Umbilical cord (tissue), 2 donors: Measurements from ENCODE around the gene CAMTA1. TPM values are rescaled to one million over a fixed set of nuclear protein-coding genes. Genes with fewer than 3 reads are reported as not detected.

ENCODE experiments used
- DNase-seq: peaks from one replicate; pipeline ENCODE4 v3.0.0-alpha.2; 2015; ENCODE audit warnings: low spot score
- total RNA-seq: library from RNA; depleted of rRNA; stranded (reverse); fragments of >200 nt; gene quantifications from one replicate; pipeline ENCODE4 v1.2.3, GENCODE V29; 2014; ENCODE audit warnings: low replicate concordance; ENCODE audit not compliant: insufficient read depth

Gene CAMTA1
- total RNA-seq, 1 donor from 2014 or later = 29.6 TPM

- DNase-seq = no peak
Observed at GRCh38 chr1:7747605-7748004, 962.4 kb downstream of the CAMTA1 start.

- no peak for DNase-seq
Observed at GRCh38 chr1:7749126-7749525, 963.9 kb downstream of the CAMTA1 start.

GRCh38 chr1:7751174-7751573 lies 965.9 kb downstream of the CAMTA1 start:
- DNase-seq = no peak

- peak; percentile 80 for DNase-seq
Observed at GRCh38 chr1:7752512-7753417, 967.5 kb downstream of the CAMTA1 start.

GRCh38 chr1:7753641-7754040 lies 968.4 kb downstream of the CAMTA1 start:
- DNase-seq = no peak

- DNase-seq = no peak
Observed at GRCh38 chr1:7754234-7754633, 969.0 kb downstream of the CAMTA1 start.

GRCh38 chr1:7755448-7755847 lies 970.2 kb downstream of the CAMTA1 start:
- DNase-seq = no peak

- no peak for DNase-seq
Observed at GRCh38 chr1:7760245-7760644, 975.0 kb downstream of the CAMTA1 start.

- no peak for DNase-seq
Observed at GRCh38 chr1:7761103-7761502, 975.8 kb downstream of the CAMTA1 start.

- no peak for DNase-seq
Observed at GRCh38 chr1:7767176-7767575, 981.9 kb downstream of the CAMTA1 start.

- DNase-seq = no peak
Observed at GRCh38 chr1:7768583-7768982, 983.3 kb downstream of the CAMTA1 start.

- DNase-seq = no peak
Observed at GRCh38 chr1:7769673-7770412, 984.6 kb downstream of the CAMTA1 start.

- DNase-seq = no peak
Observed at GRCh38 chr1:7770669-7770996, 985.4 kb downstream of the CAMTA1 start.

- DNase-seq = peak; percentile 72
Observed at GRCh38 chr1:7770997-7771822, 986.0 kb downstream of the CAMTA1 start, which contains the start of gene VAMP3. Gene VAMP3 (plus strand): TSS chr1:7771296. CDS start chr1:7771384, 88 bp downstream.

- DNase-seq = no peak
Observed at GRCh38 chr1:7771823-7772299, 986.6 kb downstream of the CAMTA1 start.

GRCh38 chr1:7777591-7777990 lies 992.3 kb downstream of the CAMTA1 start:
- DNase-seq = no peak

- no peak for DNase-seq
Observed at GRCh38 chr1:7778133-7778628, 992.9 kb downstream of the CAMTA1 start.

GRCh38 chr1:7780976-7781375 lies 995.7 kb downstream of the CAMTA1 start:
- no peak for DNase-seq

- DNase-seq = no peak
Observed at GRCh38 chr1:7781501-7781900, 996.2 kb downstream of the CAMTA1 start.

- DNase-seq = no peak
Observed at GRCh38 chr1:7781923-7782495, 996.8 kb downstream of the CAMTA1 start.

GRCh38 chr1:7783178-7783711 lies 998.0 kb downstream of the CAMTA1 start:
- DNase-seq = peak; percentile 41
